Activated CD4-positive, alpha-beta T cell treated with anti-CD3 and anti-CD28 coated beads for 36 hours (primary cell): ENCODE results near the gene SPATA13. TPM values are rescaled to one million over a fixed set of nuclear protein-coding genes. Genes with fewer than 3 reads are reported as not detected.
A peak's percentile ranks its signal among the peaks of the same experiment; 100 is the strongest.

Experiments
- ATAC-seq: fragments of 200-7000 bp; cut with Tn5 transposase; one replicate; pipeline ENCODE4 v1.10.0; 2021; ENCODE audit warnings: mild to moderate bottlenecking, moderate library complexity
- CTCF ChIA-PET: fragments of 350-600 bp; sonication (Branson Sonifier 250); formaldehyde crosslinking; loops from one replicate; lab custom pipeline; 2021; ENCODE audit warnings: antibody characterized with exemption; lab: Charles Lee
- POLR2A ChIA-PET: fragments of 350-600 bp; sonication (Branson Sonifier 250); formaldehyde crosslinking; loops from one replicate; lab custom pipeline; 2021; ENCODE audit warnings: antibody characterized with exemption, inconsistent platforms; lab: Charles Lee
- DNase-seq: peaks from one replicate; pipeline ENCODE4 v3.0.0-alpha.2; 2020
- H3K27ac Mint-ChIP-seq: one replicate; pipeline ENCODE4 v1.8.0; 2021; ENCODE audit warnings: mixed read lengths
- H3K27me3 Mint-ChIP-seq: one replicate; pipeline ENCODE4 v1.8.0; 2021; ENCODE audit warnings: mixed read lengths
- H3K36me3 Mint-ChIP-seq: one replicate; pipeline ENCODE4 v1.8.0; 2021; ENCODE audit warnings: low read depth, mixed read lengths
- H3K4me1 Mint-ChIP-seq: one replicate; pipeline ENCODE4 v1.8.0; 2021; ENCODE audit warnings: mixed read lengths
- H3K4me3 Mint-ChIP-seq: one replicate; pipeline ENCODE4 v1.8.0; 2021; ENCODE audit warnings: mild to moderate bottlenecking, moderate library complexity, mixed read lengths
- H3K9me3 Mint-ChIP-seq: one replicate; pipeline ENCODE4 v1.8.0; 2021; ENCODE audit warnings: low read depth, mixed read lengths
- intact Hi-C, 2 experiments: fragments of 100-400 bp; cut with DNase I in 1 of 2; cut with micrococcal nuclease in 1 of 2; formaldehyde crosslinking; loops; one replicate each; pipeline versions ENCODE4 v1.14.2 to v1.15.1; 2022 to 2024; cut with DNase I, micrococcal nuclease
- total RNA-seq, 2 experiments: library from RNA; stranded (reverse); gene quantifications; one replicate each; pipeline ENCODE4 v1.2.3, GENCODE V29; 2021

The SPATA13 gene
- total RNA-seq, 2 experiments from 2014 or later = 47.6 to 51.5 TPM

DNA sequence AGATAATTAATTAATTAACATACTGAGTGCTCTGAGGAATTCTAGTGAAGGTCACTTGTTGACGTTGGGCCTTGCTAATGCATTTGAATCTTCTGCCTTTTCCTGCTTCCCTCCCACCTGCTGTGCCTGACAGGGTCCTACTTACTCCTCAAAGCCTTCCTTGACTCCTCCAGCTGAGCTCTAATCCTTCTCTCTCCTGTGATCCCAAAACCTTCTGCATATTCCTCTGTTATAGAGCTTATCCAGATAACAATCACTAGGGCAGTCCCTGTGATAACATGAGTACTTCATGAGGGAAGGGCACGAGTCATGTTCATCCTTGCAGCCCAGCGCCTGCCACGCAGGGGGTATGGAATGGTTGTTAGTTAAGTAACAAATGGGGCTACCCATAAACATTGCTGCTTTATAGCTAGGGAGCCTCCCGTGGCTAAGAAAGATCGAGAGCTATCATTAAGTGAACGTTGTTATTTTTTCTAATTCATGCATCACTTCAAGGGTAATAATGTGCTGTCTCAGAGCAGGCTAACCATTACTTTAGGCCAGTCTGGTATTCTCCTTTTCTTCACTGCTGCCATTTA lies 19.1 kb upstream of the SPATA13 start:
- CTCF ChIA-PET = interaction anchor here (1.1 kb wide), 1 partner anchor 11 kb away, joined by 3 read pairs; no protein-coding TSS in a partner anchor
- Mint-ChIP-seq H3K27me3 (peaks cover 5% of the 10 kb centered on the region), H3K4me1 (no peaks in the 10 kb centered on the region), H3K9me3 (no peaks in the 10 kb centered on the region), H3K4me3 (no peak overlapping the region), H3K36me3 (no peaks in the 10 kb centered on the region), H3K27ac (no peak overlapping the region)
- ATAC-seq = no peak
- intact Hi-C loops = no loop called here
- no peak for DNase-seq
- POLR2A ChIA-PET = no interaction called here

GRCh38 chr13:24142453-24142852 lies 18.1 kb upstream of the SPATA13 start:
- Mint-ChIP-seq H3K4me3 (no peak overlapping the region), H3K4me1 (no peaks in the 10 kb centered on the region), H3K36me3 (no peaks in the 10 kb centered on the region), H3K27me3 (peaks cover 5% of the 10 kb centered on the region), H3K9me3 (no peaks in the 10 kb centered on the region), H3K27ac (no peak overlapping the region)
- CTCF ChIA-PET = interaction anchor here (1.1 kb wide), 1 partner anchor 10 kb away, joined by 3 read pairs; no protein-coding TSS in a partner anchor
- ATAC-seq = no peak
- POLR2A ChIA-PET = no interaction called here
- no peak for DNase-seq
- intact Hi-C loops = no loop called here

GRCh38 chr13:24142886-24143285 lies 17.6 kb upstream of the SPATA13 start:
- ATAC-seq = no peak
- intact Hi-C loops = no loop called here
- H3K27me3 Mint-ChIP-seq = peaks cover 5% of the 10 kb centered on the region
- no peak for DNase-seq
- H3K4me3 Mint-ChIP-seq = no peak overlapping the region
- H3K36me3 Mint-ChIP-seq = no peaks in the 10 kb centered on the region
- POLR2A ChIA-PET = no interaction called here
- CTCF ChIA-PET = no interaction called here
- no peak overlapping the region for H3K27ac Mint-ChIP-seq
- no peaks in the 10 kb centered on the region for H3K9me3 Mint-ChIP-seq
- H3K4me1 Mint-ChIP-seq = no peaks in the 10 kb centered on the region

DNA sequence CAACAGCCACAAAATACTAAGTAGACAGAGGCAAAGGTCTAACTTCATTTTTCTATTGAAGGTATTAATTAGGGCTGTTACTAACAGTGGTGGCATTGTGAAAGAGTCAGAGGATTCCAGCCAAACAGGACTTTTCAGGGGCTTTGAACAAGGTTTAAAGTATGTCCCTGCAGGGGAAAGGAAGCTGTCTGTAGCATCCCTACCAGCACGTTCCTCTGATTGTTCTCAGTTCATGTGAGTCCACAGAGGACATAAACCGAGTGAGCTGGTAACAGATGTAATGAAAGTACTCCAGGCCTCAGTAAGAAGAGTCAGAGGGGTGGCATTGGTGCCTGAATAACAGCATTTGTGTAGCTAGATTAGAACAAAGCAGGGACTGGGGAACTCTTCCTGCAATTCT lies 15.3 kb upstream of the SPATA13 start:
- POLR2A ChIA-PET = no interaction called here
- Mint-ChIP-seq H3K36me3 (no peaks in the 10 kb centered on the region), H3K9me3 (no peaks in the 10 kb centered on the region), H3K27me3 (peaks cover 8% of the 10 kb centered on the region), H3K4me1 (no peaks in the 10 kb centered on the region), H3K27ac (no peak overlapping the region), H3K4me3 (no peak overlapping the region)
- CTCF ChIA-PET = interaction anchor here (0.6 to 2.0 kb wide), 3 partner anchors 14 to 242 kb away, joined by 3 to 8 read pairs (median 4); no protein-coding TSS in a partner anchor
- DNase-seq = no peak
- intact Hi-C loops = no loop called here
- ATAC-seq = no peak

- H3K36me3 Mint-ChIP-seq = no peaks in the 10 kb centered on the region
- peaks cover 8% of the 10 kb centered on the region for H3K27me3 Mint-ChIP-seq
- no peak overlapping the region for H3K4me3 Mint-ChIP-seq
- no peak for DNase-seq
- POLR2A ChIA-PET = no interaction called here
- no peak overlapping the region for H3K27ac Mint-ChIP-seq
- no peak for ATAC-seq
- no peaks in the 10 kb centered on the region for H3K4me1 Mint-ChIP-seq
- intact Hi-C loops = no loop called here
- CTCF ChIA-PET = interaction anchor here (0.6 to 2.0 kb wide), 3 partner anchors 14 to 242 kb away, joined by 3 to 8 read pairs (median 4); no protein-coding TSS in a partner anchor
- no peaks in the 10 kb centered on the region for H3K9me3 Mint-ChIP-seq
Observed at GRCh38 chr13:24145674-24146073, 14.8 kb upstream of the SPATA13 start.

DNA sequence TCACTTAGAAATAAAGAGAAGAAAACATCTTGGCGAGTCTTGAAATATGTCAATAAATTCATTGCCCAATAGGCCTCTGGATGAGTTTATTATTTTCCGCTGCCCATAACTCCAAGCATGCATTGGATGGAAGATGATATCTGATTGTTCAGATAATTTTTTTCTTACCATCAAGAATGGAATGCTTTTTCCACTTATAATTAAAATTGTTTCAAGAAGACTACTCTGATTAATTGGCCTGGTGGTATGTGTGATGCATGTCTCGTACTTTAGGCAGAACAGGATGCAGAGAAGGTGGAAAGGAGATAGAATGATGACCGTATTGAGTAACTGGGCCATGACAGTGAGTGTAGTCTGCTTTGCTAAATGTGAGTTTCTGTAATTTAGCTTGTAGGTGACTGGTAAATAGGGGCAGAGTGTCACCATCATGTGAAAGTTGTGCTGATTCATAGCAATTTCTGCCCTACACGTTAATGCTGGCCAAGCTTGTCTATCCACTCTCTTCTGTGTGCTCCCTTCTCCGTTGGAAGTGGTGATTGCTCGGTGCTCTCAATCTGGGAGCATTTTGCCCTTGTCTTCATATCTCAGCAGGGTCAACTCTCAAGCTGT lies 13.5 kb upstream of the SPATA13 start:
- ChIA-PET CTCF (no interaction called here), POLR2A (no interaction called here)
- no peak for DNase-seq
- Mint-ChIP-seq H3K36me3 (no peaks in the 10 kb centered on the region), H3K4me3 (no peak overlapping the region), H3K27me3 (peaks cover 8% of the 10 kb centered on the region), H3K4me1 (no peaks in the 10 kb centered on the region), H3K9me3 (no peaks in the 10 kb centered on the region), H3K27ac (no peak overlapping the region)
- ATAC-seq = no peak
- intact Hi-C loops = no loop called here

GRCh38 chr13:24147570-24147963 lies 13.0 kb upstream of the SPATA13 start:
- ChIA-PET POLR2A (no interaction called here), CTCF (no interaction called here)
- DNase-seq (no peak), ATAC-seq (no peak)
- Mint-ChIP-seq H3K4me1 (no peaks in the 10 kb centered on the region), H3K27me3 (peaks cover 8% of the 10 kb centered on the region), H3K27ac (no peak overlapping the region), H3K4me3 (no peak overlapping the region), H3K36me3 (no peaks in the 10 kb centered on the region), H3K9me3 (no peaks in the 10 kb centered on the region)
- intact Hi-C loops = no loop called here

GRCh38 chr13:24148414-24149235 lies 11.9 kb upstream of the SPATA13 start:
- CTCF ChIA-PET = no interaction called here
- intact Hi-C loops = no loop called here
- POLR2A ChIA-PET = no interaction called here
- Mint-ChIP-seq H3K27ac (no peak overlapping the region), H3K36me3 (no peaks in the 10 kb centered on the region), H3K4me3 (no peak overlapping the region), H3K27me3 (peaks cover 8% of the 10 kb centered on the region), H3K4me1 (no peaks in the 10 kb centered on the region), H3K9me3 (no peaks in the 10 kb centered on the region)
- ATAC-seq (peak; percentile 30), DNase-seq (no peak)

DNA sequence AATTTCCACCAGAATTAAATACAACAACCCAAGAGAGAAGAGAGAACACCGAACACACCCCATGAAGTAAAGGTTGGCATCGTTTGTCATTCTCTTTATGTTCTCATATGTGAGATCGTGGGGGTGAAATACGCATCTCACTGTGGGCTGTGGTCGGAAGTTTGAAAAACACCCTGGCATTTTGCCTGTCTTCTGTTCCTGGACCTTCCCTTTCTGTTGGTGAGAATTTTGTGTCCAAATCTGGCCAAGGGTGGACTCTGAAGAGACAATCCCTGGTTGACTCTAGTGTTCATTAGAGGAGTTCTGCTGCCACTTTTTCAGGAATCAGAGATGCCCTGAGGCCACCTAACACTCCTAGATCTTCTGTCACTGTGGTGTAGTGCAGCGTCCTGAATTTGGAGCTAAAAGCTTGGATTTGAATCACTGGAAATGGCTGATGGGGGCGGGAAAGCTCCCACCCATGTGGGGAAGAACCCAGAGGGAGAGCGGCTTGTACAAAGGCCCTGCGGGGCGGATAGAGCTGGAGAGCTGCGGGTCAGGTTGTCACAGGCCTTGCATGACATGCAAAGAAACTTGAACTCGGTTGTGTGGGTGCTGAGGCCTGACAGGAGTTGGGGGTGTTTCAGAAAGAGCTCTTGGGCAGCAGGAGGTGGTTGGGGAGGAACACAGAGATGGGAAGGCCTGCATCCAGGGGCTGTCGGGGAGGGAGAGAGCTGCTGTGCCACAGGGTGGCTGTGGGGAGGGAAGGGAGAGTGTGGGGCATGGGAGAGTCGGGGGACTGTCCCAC lies 11.1 kb upstream of the SPATA13 start:
- CTCF ChIA-PET = no interaction called here
- H3K36me3 Mint-ChIP-seq = no peaks in the 10 kb centered on the region
- DNase-seq (no peak), ATAC-seq (no peak)
- intact Hi-C loops = no loop called here
- peaks cover 8% of the 10 kb centered on the region for H3K27me3 Mint-ChIP-seq
- H3K9me3 Mint-ChIP-seq = no peaks in the 10 kb centered on the region
- H3K27ac Mint-ChIP-seq = no peak overlapping the region
- POLR2A ChIA-PET = no interaction called here
- H3K4me3 Mint-ChIP-seq = no peak overlapping the region
- H3K4me1 Mint-ChIP-seq = no peaks in the 10 kb centered on the region

GRCh38 chr13:24150572-24150971 lies 9.9 kb upstream of the SPATA13 start:
- Mint-ChIP-seq H3K4me3 (no peak overlapping the region), H3K27ac (no peak overlapping the region), H3K4me1 (no peaks in the 10 kb centered on the region), H3K36me3 (no peaks in the 10 kb centered on the region), H3K27me3 (peaks cover 5% of the 10 kb centered on the region), H3K9me3 (no peaks in the 10 kb centered on the region)
- ATAC-seq (no peak), DNase-seq (no peak)
- CTCF ChIA-PET = no interaction called here
- intact Hi-C loops = no loop called here
- POLR2A ChIA-PET = no interaction called here

DNA sequence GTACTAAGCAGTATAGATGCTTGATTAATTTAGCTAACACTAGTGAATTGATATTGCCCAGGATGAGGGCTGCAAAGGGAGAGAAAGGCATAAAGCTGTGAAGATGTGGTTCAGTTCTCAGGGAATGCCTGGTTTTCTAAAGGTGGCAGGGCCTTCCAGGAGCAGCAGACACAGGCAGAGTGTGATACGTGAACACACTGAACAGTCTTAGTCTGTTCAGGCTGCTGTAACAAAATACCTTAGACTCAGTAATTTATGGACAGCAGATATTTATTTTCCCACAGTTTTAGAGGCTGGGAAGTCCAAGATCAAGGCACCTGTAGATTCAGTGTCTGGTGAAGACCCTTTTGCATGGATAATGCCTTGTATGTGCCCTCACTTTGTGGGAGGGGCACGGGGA lies 8.7 kb upstream of the SPATA13 start:
- no peak for ATAC-seq
- intact Hi-C loops = no loop called here
- H3K4me3 Mint-ChIP-seq = no peak overlapping the region
- no peaks in the 10 kb centered on the region for H3K4me1 Mint-ChIP-seq
- no peaks in the 10 kb centered on the region for H3K36me3 Mint-ChIP-seq
- no peak for DNase-seq
- ChIA-PET POLR2A (no interaction called here), CTCF (no interaction called here)
- no peak overlapping the region for H3K27ac Mint-ChIP-seq
- H3K9me3 Mint-ChIP-seq = no peaks in the 10 kb centered on the region
- peaks cover 3% of the 10 kb centered on the region for H3K27me3 Mint-ChIP-seq
